ENCODE measurements around the gene P2RX7. TPM values are rescaled to one million over a fixed set of nuclear protein-coding genes. Genes with fewer than 3 reads are reported as not detected.

P2RX7 gene
- polyA plus RNA-seq, 1 donor from 2014 or later, result not detected

DNA sequence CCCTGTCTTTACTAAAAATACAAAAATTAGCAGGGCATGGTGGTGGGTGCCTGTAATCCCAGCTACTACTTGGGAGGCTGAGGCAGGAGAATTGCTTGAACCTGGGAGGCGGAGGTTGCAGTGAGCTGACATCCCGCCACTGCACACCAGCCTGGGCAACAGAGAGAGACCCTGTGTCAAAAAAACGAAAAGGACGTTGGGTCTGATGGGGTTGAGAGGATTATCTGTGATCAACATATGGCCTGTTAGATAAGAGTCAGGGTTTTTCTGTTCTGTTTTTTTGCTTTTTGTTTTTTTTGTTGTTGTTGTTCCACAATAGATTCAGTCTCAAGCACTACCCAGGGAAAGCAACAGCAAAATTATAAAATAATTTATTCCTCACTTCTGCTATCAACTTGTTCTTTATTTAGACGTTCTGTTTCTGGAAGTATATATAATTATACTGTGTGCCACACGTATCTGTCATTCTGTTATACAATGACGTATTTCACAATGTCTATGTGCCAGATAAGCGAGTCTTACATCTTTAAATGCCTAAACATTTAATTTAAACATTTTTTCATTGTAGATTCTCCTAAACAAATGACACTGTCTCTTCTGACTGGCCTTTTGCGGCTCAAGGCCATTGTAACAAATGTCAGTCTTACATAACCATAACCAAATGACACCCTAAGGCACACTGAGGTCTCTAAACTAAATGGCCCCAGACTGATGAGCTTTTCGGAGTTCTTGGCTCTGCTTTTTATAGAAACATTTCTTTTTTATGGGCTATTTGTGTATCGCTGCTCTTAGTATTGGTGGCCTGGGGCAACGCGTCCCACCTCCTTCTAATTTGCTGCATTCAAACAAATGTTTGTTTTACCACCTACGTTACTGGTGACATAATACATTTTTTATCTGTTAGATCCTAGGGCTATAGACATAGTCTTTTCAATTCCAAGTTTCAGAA, 70.0 kb downstream of the P2RX7 start:
- no peak overlapping the region for H2AFZ ChIP-seq (ENCODE audit: low read depth, low read length)
- no peaks in the 10 kb centered on the region for H3K36me3 ChIP-seq (ENCODE audit: insufficient read depth, low read length)
- no peak overlapping the region for H3K27ac ChIP-seq (ENCODE audit: low read length)
- H3K4me3 ChIP-seq (ENCODE audit: low read length), result no peak overlapping the region
- H3F3A ChIP-seq (ENCODE audit: insufficient read depth, low read length, poor library complexity, severe bottlenecking), result no peaks in the 10 kb centered on the region
- TF ChIP-seq, protein P1, sequence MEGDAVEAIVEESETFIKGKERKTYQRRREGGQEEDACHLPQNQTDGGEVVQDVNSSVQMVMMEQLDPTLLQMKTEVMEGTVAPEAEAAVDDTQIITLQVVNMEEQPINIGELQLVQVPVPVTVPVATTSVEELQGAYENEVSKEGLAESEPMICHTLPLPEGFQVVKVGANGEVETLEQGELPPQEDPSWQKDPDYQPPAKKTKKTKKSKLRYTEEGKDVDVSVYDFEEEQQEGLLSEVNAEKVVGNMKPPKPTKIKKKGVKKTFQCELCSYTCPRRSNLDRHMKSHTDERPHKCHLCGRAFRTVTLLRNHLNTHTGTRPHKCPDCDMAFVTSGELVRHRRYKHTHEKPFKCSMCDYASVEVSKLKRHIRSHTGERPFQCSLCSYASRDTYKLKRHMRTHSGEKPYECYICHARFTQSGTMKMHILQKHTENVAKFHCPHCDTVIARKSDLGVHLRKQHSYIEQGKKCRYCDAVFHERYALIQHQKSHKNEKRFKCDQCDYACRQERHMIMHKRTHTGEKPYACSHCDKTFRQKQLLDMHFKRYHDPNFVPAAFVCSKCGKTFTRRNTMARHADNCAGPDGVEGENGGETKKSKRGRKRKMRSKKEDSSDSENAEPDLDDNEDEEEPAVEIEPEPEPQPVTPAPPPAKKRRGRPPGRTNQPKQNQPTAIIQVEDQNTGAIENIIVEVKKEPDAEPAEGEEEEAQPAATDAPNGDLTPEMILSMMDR (IDR thresholded peaks at IDR 0.05; ENCODE audit: poor library complexity, severe bottlenecking), result no peak
- TF ChIP-seq MXI1 (conservative IDR thresholded peaks at IDR 0.05; ENCODE audit: poor library complexity, severe bottlenecking), result no peak
- no peak for TF ChIP-seq RAD21 (conservative IDR thresholded peaks at IDR 0.05)
- TF ChIP-seq EZH2 (IDR thresholded peaks at IDR 0.05; ENCODE audit: borderline replicate concordance, insufficient read depth, low read length, poor library complexity, severe bottlenecking), result no peak
- TF ChIP-seq SMC3 (conservative IDR thresholded peaks at IDR 0.05; ENCODE audit: poor library complexity), result no peak
- TF ChIP-seq, protein P2, sequence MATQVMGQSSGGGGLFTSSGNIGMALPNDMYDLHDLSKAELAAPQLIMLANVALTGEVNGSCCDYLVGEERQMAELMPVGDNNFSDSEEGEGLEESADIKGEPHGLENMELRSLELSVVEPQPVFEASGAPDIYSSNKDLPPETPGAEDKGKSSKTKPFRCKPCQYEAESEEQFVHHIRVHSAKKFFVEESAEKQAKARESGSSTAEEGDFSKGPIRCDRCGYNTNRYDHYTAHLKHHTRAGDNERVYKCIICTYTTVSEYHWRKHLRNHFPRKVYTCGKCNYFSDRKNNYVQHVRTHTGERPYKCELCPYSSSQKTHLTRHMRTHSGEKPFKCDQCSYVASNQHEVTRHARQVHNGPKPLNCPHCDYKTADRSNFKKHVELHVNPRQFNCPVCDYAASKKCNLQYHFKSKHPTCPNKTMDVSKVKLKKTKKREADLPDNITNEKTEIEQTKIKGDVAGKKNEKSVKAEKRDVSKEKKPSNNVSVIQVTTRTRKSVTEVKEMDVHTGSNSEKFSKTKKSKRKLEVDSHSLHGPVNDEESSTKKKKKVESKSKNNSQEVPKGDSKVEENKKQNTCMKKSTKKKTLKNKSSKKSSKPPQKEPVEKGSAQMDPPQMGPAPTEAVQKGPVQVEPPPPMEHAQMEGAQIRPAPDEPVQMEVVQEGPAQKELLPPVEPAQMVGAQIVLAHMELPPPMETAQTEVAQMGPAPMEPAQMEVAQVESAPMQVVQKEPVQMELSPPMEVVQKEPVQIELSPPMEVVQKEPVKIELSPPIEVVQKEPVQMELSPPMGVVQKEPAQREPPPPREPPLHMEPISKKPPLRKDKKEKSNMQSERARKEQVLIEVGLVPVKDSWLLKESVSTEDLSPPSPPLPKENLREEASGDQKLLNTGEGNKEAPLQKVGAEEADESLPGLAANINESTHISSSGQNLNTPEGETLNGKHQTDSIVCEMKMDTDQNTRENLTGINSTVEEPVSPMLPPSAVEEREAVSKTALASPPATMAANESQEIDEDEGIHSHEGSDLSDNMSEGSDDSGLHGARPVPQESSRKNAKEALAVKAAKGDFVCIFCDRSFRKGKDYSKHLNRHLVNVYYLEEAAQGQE (IDR thresholded peaks at IDR 0.05; ENCODE audit: borderline replicate concordance), result no peak
- no peak for TF ChIP-seq POLR2AphosphoS5 (IDR thresholded peaks at IDR 0.05)
- no peak for TF ChIP-seq EP300 (conservative IDR thresholded peaks at IDR 0.05; ENCODE audit: poor library complexity, severe bottlenecking)
- no peak for TF ChIP-seq TAF1 (IDR thresholded peaks at IDR 0.05; ENCODE audit: low read depth)
- H3K9me3 ChIP-seq (ENCODE audit: low read length), result no peaks in the 10 kb centered on the region
- no peaks in the 10 kb centered on the region for H4K20me1 ChIP-seq (ENCODE audit: insufficient read depth)
- H3K9ac ChIP-seq (ENCODE audit: low read length), result no peak overlapping the region
- H3K27me3 ChIP-seq (ENCODE audit: insufficient read depth, low read depth, low read length), result no peaks in the 10 kb centered on the region
- H3K9me2 ChIP-seq (ENCODE audit: insufficient read depth, low read length), result no peaks in the 10 kb centered on the region
- no peaks in the 10 kb centered on the region for H3K79me2 ChIP-seq (replicated peaks; ENCODE audit: insufficient read depth, low read length)
- no peak overlapping the region for H3K4me2 ChIP-seq (ENCODE audit: low read length)

DNA sequence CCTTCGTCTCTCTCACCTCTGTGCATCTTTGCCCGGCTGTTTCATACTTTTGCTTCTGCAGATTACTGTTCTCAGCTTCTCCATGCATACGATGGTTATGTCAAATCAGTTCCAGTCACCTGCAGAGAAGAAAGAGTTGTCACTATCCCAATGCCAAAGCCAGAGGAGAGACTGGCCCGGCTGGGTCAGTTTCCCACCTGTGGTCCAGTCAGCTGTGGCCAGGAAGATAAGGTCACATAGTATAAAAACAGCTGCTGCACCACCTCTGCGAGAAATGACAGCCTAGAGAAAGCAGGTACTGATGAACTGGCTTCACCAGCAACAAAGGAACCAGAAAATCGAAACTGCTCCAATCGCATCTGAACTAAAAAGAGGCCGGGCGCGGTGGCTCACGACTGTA, 70.8 kb downstream of the P2RX7 start:
- Histone ChIP-seq H3K79me2 (replicated peaks; ENCODE audit: insufficient read depth, low read length) (no peaks in the 10 kb centered on the region), H3K27ac (ENCODE audit: low read length) (no peak overlapping the region), H3K27me3 (ENCODE audit: insufficient read depth, low read depth, low read length) (no peaks in the 10 kb centered on the region), H2AFZ (ENCODE audit: low read depth, low read length) (no peak overlapping the region), H3F3A (ENCODE audit: insufficient read depth, low read length, poor library complexity, severe bottlenecking) (no peaks in the 10 kb centered on the region), H3K4me3 (ENCODE audit: low read length) (no peak overlapping the region), H4K20me1 (ENCODE audit: insufficient read depth) (no peaks in the 10 kb centered on the region), H3K4me2 (ENCODE audit: low read length) (no peak overlapping the region), H3K9me2 (ENCODE audit: insufficient read depth, low read length) (no peaks in the 10 kb centered on the region), H3K9ac (ENCODE audit: low read length) (no peak overlapping the region), H3K36me3 (ENCODE audit: insufficient read depth, low read length) (no peaks in the 10 kb centered on the region), H3K9me3 (ENCODE audit: low read length) (no peaks in the 10 kb centered on the region)
- TF ChIP-seq, protein P2 (IDR thresholded peaks at IDR 0.05; ENCODE audit: borderline replicate concordance), result no peak
- TF ChIP-seq TAF1 (IDR thresholded peaks at IDR 0.05; ENCODE audit: low read depth) (no peak), MXI1 (conservative IDR thresholded peaks at IDR 0.05; ENCODE audit: poor library complexity, severe bottlenecking) (no peak), POLR2AphosphoS5 (IDR thresholded peaks at IDR 0.05) (no peak), EP300 (conservative IDR thresholded peaks at IDR 0.05; ENCODE audit: poor library complexity, severe bottlenecking) (no peak), RAD21 (conservative IDR thresholded peaks at IDR 0.05) (no peak), SMC3 (conservative IDR thresholded peaks at IDR 0.05; ENCODE audit: poor library complexity) (no peak), EZH2 (IDR thresholded peaks at IDR 0.05; ENCODE audit: borderline replicate concordance, insufficient read depth, low read length, poor library complexity, severe bottlenecking) (no peak)
- TF ChIP-seq, protein P1 (IDR thresholded peaks at IDR 0.05; ENCODE audit: poor library complexity, severe bottlenecking), result no peak
